Measurements from ENCODE around the gene PPP1R1C. TPM values are rescaled to one million over a fixed set of nuclear protein-coding genes. Genes with fewer than 3 reads are reported as not detected.

Gene PPP1R1C
- total RNA-seq, 3 donors from 2014 or later = 0.75 TPM; not detected in 2

DNA sequence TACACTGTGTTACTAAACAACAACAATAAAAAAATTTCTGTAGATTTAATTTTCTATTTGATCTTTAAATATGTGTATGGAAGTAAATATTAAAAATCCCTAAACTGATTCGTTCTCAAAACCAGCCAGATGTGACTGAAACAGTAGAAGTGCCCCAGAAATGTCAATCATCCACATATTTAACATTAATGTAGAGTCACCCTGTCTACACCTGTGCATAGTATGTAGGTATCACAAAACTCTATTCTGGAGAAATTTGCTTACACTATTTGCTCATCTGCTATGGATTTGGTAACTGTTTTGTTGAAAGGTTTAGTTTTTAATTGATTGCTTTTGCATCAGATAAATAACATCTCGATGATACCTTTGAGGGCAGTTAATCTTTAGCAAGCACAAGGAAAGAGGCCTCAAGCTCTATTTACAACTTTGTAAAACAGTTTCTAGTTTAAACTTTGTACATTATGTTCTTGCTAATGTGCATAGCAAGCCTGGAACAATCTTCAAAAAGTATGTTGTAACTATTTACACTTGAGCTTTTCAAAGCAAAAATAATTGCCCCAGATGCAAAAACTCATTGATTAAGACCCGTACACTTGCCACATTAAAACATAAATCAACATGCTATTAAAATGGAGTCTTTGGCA, 76.8 kb downstream of the PPP1R1C start:
- peaks cover 5% of the 10 kb centered on the region for H3K4me1 ChIP-seq (ENCODE audit: low read depth)
- no peak overlapping the region for H3K4me3 ChIP-seq
- H3K36me3 ChIP-seq (ENCODE audit: low read depth) = no peaks in the 10 kb centered on the region
- TF ChIP-seq, protein P1, sequence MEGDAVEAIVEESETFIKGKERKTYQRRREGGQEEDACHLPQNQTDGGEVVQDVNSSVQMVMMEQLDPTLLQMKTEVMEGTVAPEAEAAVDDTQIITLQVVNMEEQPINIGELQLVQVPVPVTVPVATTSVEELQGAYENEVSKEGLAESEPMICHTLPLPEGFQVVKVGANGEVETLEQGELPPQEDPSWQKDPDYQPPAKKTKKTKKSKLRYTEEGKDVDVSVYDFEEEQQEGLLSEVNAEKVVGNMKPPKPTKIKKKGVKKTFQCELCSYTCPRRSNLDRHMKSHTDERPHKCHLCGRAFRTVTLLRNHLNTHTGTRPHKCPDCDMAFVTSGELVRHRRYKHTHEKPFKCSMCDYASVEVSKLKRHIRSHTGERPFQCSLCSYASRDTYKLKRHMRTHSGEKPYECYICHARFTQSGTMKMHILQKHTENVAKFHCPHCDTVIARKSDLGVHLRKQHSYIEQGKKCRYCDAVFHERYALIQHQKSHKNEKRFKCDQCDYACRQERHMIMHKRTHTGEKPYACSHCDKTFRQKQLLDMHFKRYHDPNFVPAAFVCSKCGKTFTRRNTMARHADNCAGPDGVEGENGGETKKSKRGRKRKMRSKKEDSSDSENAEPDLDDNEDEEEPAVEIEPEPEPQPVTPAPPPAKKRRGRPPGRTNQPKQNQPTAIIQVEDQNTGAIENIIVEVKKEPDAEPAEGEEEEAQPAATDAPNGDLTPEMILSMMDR (IDR thresholded peaks at IDR 0.05) = no peak
- intact Hi-C loops (cut with DNase I, micrococcal nuclease) = loop anchor here in 1 of 2 donors (10.0 kb wide), 1 partner anchor 108 kb away; no protein-coding TSS in a partner anchor
- DNase-seq = no peak
- no peak for ATAC-seq
- no peaks in the 10 kb centered on the region for H3K9me3 ChIP-seq

DNA sequence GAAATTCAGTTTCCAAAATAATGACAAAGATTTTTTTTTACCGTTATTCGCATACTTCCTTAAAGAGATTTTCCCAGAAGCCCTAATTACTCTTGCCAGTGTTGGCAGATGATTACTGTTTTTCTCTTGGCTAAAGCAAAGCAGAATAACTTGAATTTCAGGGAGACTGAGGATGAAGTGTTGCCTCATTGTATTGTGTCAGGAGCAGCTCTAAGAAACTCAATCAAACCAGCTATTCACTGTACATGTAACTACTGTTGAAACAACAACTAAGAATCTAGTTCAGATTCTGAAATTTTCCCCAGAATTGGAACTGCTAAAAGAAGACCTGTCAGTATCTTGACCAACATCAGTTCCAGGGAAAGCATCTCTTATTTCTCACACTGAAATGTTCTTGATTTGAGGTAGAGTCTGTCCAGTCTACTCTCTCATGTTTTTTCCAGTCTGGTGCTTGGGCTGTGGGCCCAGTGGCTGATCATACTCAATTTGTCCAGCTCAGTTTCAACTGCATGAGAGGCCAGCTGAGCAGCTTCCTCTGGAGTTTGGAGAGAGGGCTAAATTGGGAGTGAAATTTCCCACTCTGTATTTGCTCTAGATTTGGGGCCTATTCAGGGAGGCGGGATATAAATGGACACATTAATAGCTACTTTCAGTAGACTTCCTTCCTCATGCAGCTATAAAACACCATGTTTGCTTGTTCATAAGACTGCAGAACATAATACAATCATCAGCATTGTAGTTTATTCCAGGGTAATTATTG, 78.5 kb downstream of the PPP1R1C start:
- H3K36me3 ChIP-seq (ENCODE audit: low read depth) = no peaks in the 10 kb centered on the region
- peaks cover 5% of the 10 kb centered on the region for H3K4me1 ChIP-seq (ENCODE audit: low read depth)
- TF ChIP-seq, protein P1 (IDR thresholded peaks at IDR 0.05) = no peak
- peak in 1 of 3 donors; percentile 15 for DNase-seq
- H3K9me3 ChIP-seq = no peaks in the 10 kb centered on the region
- intact Hi-C loops (cut with DNase I, micrococcal nuclease) = loop anchor here in 1 of 2 donors (10.0 kb wide), 1 partner anchor 109 kb away; no protein-coding TSS in a partner anchor
- no peak overlapping the region for H3K4me3 ChIP-seq
- no peak for ATAC-seq

DNA sequence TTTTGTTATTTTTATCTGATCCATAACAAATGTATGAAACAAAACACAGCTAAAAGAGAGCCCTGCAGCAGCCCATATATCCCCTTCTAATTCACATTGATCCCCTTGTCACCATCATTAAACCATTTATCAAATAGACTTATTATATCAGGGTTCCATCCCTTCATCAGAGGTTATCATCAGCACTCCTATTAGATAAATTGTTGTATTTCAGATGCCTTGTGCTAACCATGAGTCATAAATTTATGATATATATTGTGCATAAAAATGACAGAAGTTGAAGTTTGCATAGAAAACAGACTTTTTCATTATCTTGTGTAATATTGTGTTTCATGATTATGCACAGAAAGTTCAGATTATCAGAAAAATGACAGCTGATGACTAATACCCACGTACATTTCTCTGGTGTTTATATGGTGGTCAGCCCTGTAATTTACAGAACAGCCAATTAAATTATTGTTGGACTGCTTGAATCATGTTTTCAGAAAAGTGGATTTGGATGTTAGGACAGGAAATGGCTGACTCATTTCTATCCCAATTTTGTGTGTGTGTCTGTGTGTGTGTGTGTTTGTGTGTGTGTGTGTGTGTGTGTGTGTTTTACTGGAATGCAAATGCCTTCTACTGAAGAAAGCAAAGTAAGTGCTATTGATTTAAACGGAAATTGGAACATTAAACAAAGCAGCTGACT, 80.9 kb downstream of the PPP1R1C start:
- no peak for ATAC-seq
- Histone ChIP-seq H3K4me3 (no peak overlapping the region), H3K36me3 (ENCODE audit: low read depth) (no peaks in the 10 kb centered on the region), H3K4me1 (ENCODE audit: low read depth) (peaks cover 5% of the 10 kb centered on the region), H3K9me3 (no peaks in the 10 kb centered on the region)
- intact Hi-C loops (cut with DNase I, micrococcal nuclease) = loop anchor here in 1 of 2 donors (10.0 kb wide), 1 partner anchor 112 kb away; no protein-coding TSS in a partner anchor
- no peak for DNase-seq
- TF ChIP-seq, protein P1 (IDR thresholded peaks at IDR 0.05) = no peak

DNA sequence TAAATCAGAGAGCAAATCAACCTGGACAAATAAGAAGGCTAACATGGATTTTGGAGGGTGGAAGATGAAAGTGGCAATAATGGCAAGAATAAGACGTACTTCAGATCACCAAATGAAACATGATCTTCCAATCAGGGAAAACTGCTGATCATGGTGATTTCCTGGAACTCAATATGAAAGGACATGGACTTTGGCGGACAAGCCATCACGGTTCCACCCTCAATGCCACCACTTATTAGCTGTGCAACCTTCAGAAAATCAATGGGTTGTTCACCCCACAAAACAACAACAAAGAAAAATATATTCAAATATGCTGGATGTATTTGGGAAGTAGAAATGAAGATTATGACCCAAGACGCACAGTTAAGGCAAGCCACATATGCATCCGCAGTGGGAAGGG, 81.7 kb downstream of the PPP1R1C start:
- intact Hi-C loops (cut with DNase I, micrococcal nuclease) = loop anchor here in 1 of 2 donors (10.0 kb wide), 1 partner anchor 113 kb away; no protein-coding TSS in a partner anchor
- Histone ChIP-seq H3K4me1 (ENCODE audit: low read depth) (peaks cover 3% of the 10 kb centered on the region), H3K9me3 (no peaks in the 10 kb centered on the region), H3K4me3 (no peak overlapping the region), H3K36me3 (ENCODE audit: low read depth) (no peaks in the 10 kb centered on the region)
- no peak for ATAC-seq
- TF ChIP-seq, protein P1 (IDR thresholded peaks at IDR 0.05) = no peak
- no peak for DNase-seq

DNA sequence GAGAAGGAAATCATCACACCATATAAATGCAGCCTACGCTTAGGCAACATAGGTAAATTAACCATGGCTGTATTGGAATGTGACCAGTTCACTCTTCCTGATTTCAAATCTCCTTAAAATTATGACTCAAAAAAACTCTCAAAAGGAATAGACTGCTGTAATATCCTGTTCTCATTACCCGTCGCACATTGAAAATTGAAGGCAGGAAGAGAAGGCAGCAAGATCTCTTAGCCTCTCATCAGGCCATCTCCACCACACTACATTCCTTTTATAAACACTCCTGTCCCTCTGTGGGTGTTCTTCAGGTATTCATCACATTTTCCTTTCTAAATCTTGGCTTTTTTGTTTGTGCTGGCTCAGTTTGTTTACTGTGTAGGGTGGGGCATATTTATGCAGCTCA, 83.2 kb downstream of the PPP1R1C start:
- Histone ChIP-seq H3K4me1 (ENCODE audit: low read depth) (no peaks in the 10 kb centered on the region), H3K36me3 (ENCODE audit: low read depth) (no peaks in the 10 kb centered on the region), H3K4me3 (no peak overlapping the region), H3K9me3 (no peaks in the 10 kb centered on the region)
- DNase-seq = no peak
- TF ChIP-seq, protein P1 (IDR thresholded peaks at IDR 0.05) = no peak
- no peak for ATAC-seq
- intact Hi-C loops (cut with DNase I, micrococcal nuclease) = loop anchor here in 1 of 2 donors (10.0 kb wide), 1 partner anchor 114 kb away; no protein-coding TSS in a partner anchor
